Epidermal melanocyte (primary cell): ENCODE results near the gene ARHGAP36.

ENCODE experiments used
- DNase-seq: peaks from one replicate; pipeline ENCODE4 v3.0.0; 2011; ENCODE audit warnings: low spot score; ENCODE audit not compliant: insufficient read length

ARHGAP36 gene, protein sequence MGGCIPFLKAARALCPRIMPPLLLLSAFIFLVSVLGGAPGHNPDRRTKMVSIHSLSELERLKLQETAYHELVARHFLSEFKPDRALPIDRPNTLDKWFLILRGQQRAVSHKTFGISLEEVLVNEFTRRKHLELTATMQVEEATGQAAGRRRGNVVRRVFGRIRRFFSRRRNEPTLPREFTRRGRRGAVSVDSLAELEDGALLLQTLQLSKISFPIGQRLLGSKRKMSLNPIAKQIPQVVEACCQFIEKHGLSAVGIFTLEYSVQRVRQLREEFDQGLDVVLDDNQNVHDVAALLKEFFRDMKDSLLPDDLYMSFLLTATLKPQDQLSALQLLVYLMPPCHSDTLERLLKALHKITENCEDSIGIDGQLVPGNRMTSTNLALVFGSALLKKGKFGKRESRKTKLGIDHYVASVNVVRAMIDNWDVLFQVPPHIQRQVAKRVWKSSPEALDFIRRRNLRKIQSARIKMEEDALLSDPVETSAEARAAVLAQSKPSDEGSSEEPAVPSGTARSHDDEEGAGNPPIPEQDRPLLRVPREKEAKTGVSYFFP

DNA sequence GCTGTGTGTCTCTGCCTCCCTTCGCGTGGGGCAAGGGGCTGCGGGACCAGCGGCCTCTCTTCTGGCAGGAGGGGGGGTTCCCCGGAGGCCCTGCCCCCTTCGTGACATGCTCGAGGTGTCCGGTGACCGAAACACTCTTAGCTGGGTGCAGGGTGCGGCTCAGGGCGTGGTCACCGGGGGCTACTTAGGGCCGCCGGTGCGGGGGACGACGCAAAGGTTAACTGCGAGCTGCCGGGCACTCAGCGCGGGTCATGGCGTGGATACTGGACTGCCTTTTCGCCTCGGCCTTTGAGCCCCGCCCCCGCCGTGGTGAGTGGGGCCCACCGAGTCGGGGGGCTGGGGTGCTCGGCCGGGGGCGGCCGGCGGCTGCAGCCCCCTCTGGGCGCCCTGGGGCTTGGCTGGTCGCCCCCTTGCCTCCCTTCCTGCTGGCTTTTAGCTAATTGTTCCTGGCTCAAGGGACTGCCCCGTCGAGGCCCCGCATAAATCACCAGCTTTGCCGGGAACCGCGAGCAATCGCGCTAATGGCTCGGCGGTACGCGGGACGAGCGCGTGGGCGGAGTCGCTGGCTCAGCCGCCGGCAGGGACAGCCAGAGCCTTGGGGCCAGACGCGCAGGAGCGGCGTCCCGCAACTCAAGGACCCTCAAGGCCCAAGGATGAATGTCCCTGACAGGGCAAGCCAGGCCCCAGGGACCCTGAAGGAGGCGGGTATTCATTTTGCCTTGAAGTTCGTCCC, at the start of gene ARHGAP36:
TSS of gene ARHGAP36 (plus strand) at position 211 of the 733 bp plus-strand sequence. CDS start 23,320 bp downstream, outside the sequence.
- DNase-seq = no peak

DNA sequence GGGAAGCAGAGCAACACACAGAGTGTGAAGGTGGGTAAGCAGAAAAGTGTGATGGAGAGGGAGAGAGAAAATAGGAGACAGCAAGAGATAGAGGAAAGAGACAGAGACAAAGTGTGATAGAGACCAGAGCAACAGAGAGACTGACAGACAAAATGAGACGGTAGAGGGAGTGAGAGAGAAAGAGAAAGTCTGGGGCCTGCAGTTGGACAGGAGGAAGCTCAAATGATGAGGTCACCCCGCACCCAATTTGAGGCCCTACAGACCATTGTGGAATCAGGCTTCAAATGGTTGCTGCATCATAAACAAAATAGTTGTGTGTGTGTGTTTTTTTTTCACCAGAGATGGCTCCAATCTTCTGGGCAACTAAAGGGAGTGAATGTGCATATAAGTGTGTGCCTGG, 48.0 kb upstream of the ARHGAP36 start:
- DNase-seq = no peak

DNA sequence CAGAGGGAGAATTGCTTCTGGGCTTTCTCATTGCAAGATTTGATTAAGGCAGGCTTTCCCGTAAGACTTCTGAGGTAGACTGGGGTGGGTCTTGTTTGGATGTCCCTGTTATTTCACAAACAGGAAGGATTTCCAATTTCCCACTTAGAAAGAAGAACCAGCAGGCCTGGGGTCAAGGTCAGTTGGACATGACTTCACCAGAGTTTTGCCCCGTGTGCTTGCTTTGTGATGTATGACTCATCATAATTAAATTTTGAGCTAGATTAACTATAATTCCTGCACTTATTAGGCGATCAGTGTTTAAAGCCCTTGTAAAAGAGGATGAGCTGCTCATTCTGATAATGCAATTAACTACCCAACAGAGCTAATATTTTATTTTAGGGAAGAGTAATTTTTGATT, 32.8 kb upstream of the ARHGAP36 start:
- no peak for DNase-seq

DNA sequence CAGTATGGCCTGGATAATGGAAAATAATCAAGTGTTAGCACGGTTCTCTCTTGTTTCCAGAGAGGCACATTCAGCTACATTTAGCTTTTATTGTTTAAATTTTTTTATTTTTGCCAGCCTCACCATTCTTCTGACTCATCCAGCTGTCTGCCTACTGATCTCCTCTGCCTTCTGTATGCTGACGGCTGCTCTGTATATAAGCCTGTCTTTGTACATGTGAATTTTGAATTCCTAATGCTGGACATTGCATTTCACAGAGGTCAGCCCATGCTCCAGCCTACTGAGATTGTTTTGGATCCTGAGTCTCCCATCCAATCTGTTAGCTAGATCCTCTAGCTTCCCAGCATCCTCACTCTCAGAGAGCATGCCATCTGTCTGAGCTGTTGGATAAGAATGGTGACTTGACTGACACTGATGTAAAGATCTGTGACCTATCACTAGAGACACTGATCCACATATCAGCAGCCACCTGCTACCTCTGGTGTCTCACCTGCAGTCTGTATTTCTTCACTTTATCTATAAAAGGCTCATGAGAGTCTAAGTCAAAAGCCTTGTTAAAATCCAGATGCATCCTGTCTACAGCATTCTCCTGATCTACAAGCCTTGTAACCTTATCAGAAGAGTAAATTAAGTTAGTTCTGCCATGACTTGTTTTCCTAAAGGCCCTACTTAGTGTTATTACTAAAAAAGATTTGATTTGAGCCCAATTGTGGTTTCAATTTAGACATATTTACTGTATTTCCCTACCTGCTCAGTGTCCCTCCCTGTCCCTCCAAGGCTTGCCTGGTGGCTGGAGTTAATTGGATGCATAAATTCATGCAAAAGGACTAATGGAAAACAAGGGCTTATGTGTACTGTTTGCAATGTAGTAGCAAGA, 25.6 kb upstream of the ARHGAP36 start:
- DNase-seq = no peak

DNA sequence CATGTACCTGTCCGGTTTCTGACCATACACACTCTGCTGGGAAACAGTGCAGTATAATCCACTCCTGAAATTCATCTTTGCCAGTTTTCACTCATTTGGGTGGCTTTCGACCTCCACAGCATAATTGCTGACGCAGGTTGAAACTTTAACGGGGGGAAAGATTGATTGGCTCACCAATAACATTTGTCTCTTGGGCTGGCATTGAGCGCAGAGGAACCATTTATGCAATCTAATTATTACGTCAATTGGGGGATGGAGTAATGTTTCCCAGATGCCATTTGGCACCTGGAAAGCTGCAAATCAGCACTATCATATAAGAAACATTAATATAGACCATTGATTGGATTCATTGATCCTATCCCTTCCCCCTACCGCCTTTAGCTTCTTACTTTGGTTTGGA, 24.1 kb upstream of the ARHGAP36 start:
- no peak for DNase-seq

DNA sequence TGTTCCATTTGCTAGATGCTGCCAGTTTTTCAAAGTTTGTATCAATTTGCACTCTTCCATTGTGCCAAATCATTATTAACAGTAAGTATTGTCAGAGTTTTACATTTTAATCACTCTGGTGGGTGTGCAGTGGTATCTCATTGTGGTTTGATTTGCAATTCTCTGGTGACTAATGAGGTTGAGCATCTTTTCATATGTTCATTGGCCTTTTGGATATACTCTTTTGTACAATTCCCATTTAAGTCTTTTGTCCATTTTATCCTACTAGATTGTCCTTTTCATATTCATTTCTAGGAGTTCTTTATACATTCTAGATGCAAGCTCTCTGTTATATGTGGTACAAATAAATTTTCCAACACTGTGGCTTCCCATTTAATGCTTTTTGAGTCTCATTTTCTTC, 17.4 kb upstream of the ARHGAP36 start:
- no peak for DNase-seq

DNA sequence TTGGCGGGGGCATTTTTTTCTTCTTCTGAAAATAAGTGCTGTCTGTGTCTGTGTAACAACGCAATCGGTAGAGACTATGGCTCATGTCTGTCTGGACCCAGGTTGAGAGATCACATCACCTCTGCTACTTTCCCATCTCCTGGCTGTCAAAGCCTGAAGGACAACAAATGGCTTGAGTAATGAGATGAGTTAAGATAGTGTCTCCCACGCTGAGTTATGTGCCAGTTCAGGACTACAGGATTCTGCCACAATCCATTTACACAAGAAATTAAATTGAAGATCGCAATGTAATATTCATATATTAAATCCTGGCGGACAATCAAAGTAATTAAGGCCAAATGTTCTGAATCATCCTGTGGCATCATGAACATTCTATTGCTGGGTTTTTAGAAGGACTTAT, 16.5 kb upstream of the ARHGAP36 start:
- no peak for DNase-seq

DNA sequence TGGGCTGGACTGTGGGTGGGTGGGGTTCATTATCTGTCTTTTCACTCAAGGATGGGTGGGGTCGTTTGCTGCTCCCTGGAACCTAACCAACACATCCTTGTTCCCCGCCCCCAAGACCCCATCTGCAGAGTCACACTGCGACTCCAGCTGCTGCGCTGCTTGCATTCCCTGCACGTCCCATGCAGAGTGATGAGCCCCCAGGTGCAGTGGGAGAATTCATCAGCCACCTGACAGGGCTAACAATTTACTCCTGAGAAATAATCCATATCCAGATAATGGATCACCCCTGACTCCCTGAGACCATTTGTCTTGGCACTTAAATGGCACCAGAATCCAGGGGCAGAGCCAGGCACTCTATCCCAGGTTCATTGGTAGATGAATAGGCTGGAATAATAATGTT, 12.4 kb upstream of the ARHGAP36 start:
- DNase-seq = no peak

DNA sequence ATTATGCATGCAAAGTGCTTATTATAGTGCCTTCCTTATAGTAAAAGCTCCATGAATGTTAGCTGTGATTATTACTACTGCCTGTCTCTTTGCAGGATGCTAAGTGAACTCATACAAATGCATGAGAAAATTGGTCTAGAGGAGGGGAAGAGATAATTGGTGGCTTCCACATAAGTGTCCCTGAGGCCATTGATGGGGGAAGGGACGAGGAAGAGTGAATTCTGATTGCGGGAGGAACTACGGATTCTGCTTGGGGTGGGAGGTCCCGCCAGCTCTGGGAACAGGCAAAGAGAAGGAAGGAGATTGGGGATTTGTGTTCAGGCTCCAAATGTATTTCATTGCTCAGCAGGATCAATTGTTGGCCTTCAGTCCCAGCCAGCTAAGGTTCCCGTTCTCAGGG, 11.6 kb upstream of the ARHGAP36 start:
- DNase-seq = no peak

DNA sequence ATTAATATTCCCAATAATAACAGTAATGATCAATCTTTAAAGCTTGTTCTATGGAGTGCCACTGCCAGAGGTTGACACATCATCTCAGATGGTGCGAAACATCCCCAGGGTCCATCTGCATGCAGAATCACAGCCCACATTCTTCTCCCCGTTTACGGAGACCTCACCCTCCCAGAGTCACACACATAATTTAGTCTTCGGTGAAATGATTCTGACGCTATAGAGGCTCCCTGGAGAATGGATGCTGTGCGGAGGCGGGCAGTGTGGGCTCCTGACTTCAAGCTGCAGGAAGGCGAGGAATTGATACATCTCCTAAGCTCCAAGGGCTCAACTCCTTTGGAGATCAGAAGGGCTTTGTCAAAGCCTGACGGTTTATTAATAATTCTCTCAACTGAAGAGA, 11.0 kb upstream of the ARHGAP36 start:
- no peak for DNase-seq

DNA sequence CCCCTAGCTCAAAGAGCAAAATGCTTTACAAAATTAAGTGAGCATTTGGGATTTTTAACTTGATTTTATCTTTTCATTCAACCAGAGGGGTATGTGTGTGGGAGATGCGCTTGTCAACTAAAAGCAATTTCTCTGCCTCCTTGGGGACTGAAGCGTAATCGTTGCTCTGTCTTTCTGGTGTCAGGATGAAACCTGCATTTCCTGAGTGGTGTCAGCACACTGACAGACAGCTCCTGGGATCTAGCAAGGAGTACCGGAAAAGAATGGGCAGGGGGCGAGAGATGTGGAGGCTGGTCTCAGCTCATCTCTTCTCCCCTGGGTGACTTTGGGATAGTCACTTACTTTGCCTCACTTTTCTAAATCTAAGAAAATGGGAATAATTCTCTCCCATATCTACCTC, 5.1 kb upstream of the ARHGAP36 start:
- DNase-seq = no peak

DNA sequence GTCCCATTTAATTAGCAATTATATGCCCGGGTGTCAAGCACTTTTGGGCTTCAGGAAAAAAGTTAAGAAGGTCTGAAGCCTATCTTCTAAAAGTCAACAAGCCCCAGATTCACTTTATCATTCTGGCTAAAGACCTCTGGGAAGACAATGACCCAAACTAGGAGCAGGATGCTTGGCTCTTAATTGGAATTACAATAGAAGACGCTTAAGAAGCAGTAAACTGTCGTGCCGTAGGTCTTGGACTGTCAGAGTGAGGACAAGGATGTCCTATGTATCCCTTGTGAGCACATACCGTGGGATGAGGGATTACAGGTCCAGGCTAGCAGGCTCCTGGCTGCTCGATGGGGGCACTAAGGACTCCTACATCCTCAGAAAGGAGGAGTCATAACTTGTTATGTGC, 3.2 kb upstream of the ARHGAP36 start:
- DNase-seq = no peak

DNA sequence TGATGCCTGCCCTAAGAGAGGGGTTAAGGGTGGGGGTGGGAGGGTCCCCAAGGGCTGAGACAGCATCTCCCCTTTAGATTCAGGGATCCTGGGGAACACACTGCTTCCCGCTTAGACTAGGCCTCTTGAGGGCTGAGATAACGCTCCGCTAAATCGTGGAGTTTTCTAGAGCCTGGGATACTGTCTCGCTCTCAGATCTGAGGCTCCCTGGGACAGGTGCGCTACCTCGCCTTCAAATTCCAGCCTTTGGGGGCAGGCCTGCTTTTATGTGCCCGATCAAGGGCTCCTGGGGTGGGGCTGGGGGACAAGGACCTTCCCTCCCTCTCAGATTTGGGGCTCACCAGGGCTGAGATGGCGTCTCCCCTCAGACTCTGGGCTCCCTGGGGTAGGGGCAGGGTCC, 440 bp upstream of the ARHGAP36 start:
- no peak for DNase-seq

DNA sequence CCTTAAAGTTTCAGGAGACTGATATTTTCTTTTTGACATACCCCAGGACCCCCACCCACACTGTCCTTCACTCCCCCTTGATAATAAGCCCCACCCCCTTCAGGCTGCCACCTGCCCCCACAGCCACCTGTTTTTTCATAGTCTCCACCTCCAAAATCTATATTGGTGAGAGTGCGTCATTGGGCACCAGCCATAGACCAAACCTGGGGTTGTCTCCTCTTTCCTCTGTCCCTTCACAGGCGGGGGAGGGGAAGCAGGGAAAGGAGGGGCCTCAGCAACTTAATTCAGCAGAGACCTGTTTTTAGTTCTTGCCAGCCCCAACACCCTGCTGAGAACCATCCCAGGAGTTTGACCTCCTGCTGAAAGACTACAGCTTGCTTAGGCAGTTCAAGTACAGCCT, 1.1 kb downstream of the ARHGAP36 start:
- no peak for DNase-seq

DNA sequence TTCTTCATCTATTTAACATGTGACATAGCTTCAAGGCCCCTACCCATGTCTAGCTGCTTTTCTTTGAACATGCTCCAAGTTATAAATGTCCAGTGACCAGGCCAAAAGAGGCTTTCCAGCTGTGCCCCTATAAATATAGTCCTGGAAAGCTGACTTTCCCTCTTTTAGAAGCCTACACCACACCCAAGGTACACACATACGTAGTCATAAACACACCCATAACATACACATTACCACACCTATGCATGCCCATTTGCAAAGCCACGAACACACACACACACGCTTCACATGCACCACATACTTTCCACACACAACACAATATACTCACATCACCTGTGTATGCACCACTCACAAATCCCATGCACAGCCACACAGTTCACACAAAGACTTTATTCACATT, 2.0 kb downstream of the ARHGAP36 start:
- no peak for DNase-seq

DNA sequence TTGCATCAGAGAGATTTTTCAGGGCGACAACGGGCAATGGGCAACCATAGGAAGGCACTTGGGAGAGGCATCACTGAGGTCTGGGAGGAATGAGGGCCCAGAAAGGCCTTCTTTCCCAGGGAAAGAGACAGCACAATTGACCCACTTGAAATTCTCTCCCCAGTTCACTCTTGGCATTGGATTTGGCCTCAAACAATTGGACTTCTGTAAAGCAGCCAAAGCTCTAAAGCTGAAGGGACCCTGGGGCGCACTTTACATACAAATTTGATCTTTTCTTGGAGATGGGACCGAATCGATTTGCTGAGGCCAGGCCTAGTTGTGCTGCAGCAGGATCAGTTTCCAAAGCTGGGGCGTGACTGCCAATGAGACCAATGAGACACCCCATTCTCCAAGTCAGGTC, 3.2 kb downstream of the ARHGAP36 start:
- DNase-seq = no peak

DNA sequence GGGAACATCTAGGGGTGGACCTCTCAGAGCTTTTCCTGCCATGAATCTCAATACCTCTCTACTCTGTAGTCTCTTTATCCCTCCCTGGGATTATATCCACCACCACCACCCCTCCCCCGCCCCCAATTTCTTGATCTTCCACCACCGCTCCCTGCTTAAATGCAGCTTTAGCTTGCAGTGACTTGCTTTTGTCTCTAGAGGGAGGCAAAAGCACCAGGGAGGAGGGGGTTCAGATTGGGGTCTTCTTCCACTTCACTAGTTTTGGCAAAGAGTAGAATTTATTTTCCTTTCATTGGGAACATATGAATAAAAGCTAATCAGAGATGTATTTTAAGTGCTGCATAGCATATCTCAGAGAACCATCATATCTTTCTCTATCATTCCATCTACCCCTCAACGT, 5.5 kb downstream of the ARHGAP36 start:
- DNase-seq = no peak

DNA sequence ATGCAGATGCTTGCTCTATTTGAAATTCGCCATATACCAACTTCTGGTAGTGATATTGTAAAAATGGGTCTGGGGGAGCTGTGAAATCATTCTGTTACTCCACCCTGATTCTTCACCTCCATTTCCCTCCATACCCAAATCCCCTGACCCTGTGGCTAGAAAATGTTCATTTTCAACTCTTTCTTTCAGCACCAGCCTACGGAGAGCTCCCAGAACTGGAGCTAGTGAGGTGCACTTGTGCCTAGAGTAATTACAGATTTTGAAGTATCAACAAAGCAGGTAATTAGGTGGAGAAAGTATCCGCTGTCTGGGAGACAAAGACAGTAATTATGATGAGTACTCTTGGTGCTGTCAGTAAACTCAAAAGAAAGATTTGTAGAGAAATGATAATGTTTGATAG, 8.1 kb downstream of the ARHGAP36 start:
- no peak for DNase-seq

DNA sequence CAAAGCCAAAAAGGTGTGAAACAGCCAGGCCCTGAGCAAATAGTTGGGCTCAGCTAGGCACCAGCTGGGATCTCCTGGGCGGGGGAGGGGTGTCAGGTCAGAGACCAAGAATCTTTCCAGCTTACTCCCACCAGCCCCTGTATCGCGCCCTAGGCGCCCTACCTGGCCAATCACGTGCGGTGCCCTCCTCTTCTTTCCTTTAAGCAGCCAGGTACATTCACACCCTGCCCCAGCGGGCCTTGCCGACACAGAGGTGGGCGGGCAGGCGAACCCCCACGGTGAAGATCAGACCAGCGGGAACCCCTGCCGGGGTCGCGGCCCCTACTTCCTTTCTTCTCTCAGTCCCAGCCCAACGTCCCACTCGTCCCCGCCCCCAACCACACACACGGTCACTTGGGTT, 9.1 kb downstream of the ARHGAP36 start:
- DNase-seq = no peak

DNA sequence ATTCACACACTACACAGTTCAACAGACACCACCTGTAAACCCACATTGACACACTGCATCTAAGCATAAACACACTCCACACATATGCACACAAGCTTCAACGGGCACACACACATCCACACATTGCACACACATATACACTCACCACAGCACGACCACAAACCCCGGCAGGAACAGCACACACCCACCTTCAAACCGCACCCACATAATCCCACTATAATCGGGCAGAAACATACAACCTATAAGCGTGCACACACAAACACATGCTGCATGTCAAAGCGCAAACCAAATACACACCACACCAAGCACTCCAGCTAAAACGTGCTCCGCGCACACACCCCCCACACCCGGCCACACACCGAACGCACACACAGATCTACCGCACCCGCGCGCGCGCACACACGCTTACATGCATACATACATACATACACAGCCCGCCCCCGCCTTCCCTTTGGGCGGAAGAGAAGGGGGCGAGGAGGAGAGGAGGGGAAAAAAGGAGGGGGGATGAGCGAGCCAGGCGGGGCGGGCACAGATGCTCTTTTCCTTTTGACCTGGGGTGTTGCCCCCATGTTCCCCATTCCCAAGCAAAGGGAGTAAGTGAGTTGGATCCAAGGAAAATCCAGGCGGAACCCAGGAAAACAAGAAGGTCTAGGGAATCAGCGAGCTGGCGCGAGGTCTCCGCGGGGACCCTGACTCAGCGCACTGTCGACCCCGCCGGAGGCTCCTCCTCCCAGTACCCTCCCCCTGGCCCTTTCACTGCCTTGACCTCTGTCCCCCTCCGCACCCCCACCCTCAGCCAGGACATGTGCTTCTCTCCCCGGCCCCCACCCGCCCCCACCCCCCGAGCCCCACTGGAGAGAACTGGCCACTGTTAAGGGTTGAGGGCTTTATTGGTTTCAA, 9.9 kb downstream of the ARHGAP36 start:
- no peak for DNase-seq
